ENCODE data around the gene RAPGEF2. TPM values are rescaled to one million over a fixed set of nuclear protein-coding genes. Genes with fewer than 3 reads are reported as not detected.
"Not testable (repeated sequence)": the region's sequence is repeated elsewhere in the genome, so short reads cannot be mapped to it uniquely, and the experiment has no call there.

RAPGEF2 gene
- total RNA-seq, 1 experiment from 2014 or later: 29.8 TPM

DNA sequence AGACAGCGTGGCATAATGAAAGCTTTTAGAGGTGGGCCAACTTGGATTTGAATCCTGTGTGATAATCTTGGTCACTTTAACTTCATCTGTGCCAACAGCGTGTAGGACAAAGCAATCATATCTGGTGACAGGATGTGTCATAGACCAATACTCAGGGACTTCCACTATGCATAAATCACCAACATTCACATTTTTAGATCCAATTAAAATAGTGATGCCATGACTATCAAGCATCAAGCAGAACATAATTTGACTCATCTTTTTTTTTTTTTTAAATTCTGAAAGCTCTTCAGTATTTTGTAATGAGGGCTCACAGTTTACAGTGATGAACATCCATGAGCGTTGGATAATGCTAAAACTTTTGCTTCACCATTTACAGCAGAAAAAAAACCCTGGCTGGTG is 27.3 kb upstream of the RAPGEF2 start:
- intact Hi-C loops (cut with micrococcal nuclease; ENCODE audit: unreplicated experiment): no loop called here
- Histone ChIP-seq H3K9me3 (ENCODE audit: insufficient read depth, low read depth) (no peaks in the 10 kb centered on the region), H3K27ac (no peak overlapping the region), H3K4me2 (no peak overlapping the region), H2AFZ (no peak overlapping the region), H3K36me3 (ENCODE audit: low read depth) (no peaks in the 10 kb centered on the region), H3K4me1 (replicated peaks; ENCODE audit: insufficient read depth) (peaks cover 17% of the 10 kb centered on the region), H4K20me1 (ENCODE audit: insufficient read depth) (no peaks in the 10 kb centered on the region), H3K79me2 (ENCODE audit: low read depth) (no peaks in the 10 kb centered on the region), H3F3A (ENCODE audit: insufficient read depth, low read depth) (peaks cover 14% of the 10 kb centered on the region), H3K27me3 (ENCODE audit: insufficient read depth, low read depth) (no peaks in the 10 kb centered on the region), H3K9me2 (ENCODE audit: insufficient read depth) (no peaks in the 10 kb centered on the region), H3K4me3 (no peak overlapping the region)
- ChIA-PET POLR2A (ENCODE audit: unreplicated experiment) (interaction anchor here (0.7 kb wide), 1 partner anchor 78 kb away, joined by 17 read pairs; no protein-coding TSS in a partner anchor), CTCF (no interaction called here)
- no peak for TF ChIP-seq EZH2 (IDR thresholded peaks at IDR 0.05; ENCODE audit: low read depth)
- DNase-seq: peak in 1 of 2 experiments; percentile 39
- BruUV-seq (replicated peaks): no TSS peak

DNA sequence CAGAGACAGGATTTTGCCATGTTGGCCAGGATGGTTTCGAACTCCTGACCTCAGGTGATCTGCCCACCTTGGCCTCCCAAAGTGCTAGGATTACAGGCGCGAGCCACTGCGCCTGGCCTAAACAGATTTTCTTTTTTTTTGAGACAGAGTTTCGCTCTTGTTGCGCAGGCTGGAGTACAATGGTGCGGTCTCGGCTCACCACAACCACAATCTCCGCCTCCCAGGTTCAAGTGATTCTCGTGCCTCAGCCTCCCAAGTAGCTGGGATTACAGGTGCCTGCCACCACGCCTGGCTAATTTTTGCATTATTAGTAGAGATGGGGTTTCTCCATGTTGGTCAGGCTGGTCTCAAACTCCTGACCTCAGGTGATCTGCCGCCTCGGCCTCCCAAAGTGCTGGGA is 25.9 kb upstream of the RAPGEF2 start:
- DNase-seq; H2AFZ ChIP-seq; H3K36me3 ChIP-seq (ENCODE audit: low read depth); BruUV-seq (replicated peaks); H4K20me1 ChIP-seq (ENCODE audit: insufficient read depth); intact Hi-C loops (cut with micrococcal nuclease; ENCODE audit: unreplicated experiment); H3K27ac ChIP-seq; H3K4me1 ChIP-seq (replicated peaks; ENCODE audit: insufficient read depth); H3K9me2 ChIP-seq (ENCODE audit: insufficient read depth); H3K9me3 ChIP-seq (ENCODE audit: insufficient read depth, low read depth); H3F3A ChIP-seq (ENCODE audit: insufficient read depth, low read depth); H3K27me3 ChIP-seq (ENCODE audit: insufficient read depth, low read depth); CTCF ChIA-PET; H3K79me2 ChIP-seq (ENCODE audit: low read depth); H3K4me2 ChIP-seq; H3K4me3 ChIP-seq: not testable (repeated sequence)
- POLR2A ChIA-PET (ENCODE audit: unreplicated experiment): interaction anchor here (0.6 kb wide), 1 partner anchor 300 kb away, joined by 16 read pairs; no protein-coding TSS in a partner anchor

DNA sequence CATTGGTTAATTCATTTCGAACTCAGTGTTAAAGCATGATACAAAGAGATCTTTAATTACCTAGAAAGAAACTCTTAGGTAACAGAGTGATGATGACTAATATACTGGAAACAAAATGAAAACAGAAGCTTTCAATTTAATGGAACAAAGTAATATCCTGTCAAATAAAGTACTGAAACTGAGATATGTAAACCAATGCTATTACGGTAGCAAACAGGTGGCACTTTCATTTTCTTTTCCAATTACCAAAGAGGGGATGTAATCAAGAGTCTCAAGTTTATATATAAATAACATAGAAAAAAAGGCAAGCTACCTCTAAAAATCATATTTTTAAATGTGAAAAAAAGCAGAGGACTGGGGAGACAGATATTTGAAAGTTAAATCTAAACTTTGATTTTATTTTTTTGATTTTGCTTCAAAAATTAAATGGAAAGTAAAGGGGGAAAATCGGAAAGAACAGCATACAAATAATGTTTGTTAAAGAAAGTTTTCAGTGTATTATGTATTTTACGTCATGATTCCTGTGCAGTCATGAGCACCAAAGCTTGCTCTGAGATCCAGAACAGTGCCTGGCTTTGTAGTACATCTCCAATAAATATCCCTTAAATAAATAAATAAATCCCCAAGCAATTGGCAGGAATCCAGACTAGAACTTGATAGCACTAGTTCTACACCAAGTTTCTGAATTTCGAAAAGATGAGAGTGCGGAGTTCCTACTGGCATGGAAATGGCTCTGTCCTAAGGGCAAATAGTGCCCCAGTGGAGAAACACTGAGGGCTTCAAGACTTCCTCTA is 25.0 kb upstream of the RAPGEF2 start:
- H3K27ac ChIP-seq: no peak overlapping the region
- no peak overlapping the region for H2AFZ ChIP-seq
- POLR2A ChIA-PET (ENCODE audit: unreplicated experiment): interaction anchor here (0.6 kb wide), 1 partner anchor 299 kb away, joined by 16 read pairs; no protein-coding TSS in a partner anchor
- CTCF ChIA-PET: no interaction called here
- H3K4me1 ChIP-seq (replicated peaks; ENCODE audit: insufficient read depth): no peaks in the 10 kb centered on the region
- no peaks in the 10 kb centered on the region for H3F3A ChIP-seq (ENCODE audit: insufficient read depth, low read depth)
- no peaks in the 10 kb centered on the region for H3K79me2 ChIP-seq (ENCODE audit: low read depth)
- DNase-seq: no peak
- TF ChIP-seq, protein P1, sequence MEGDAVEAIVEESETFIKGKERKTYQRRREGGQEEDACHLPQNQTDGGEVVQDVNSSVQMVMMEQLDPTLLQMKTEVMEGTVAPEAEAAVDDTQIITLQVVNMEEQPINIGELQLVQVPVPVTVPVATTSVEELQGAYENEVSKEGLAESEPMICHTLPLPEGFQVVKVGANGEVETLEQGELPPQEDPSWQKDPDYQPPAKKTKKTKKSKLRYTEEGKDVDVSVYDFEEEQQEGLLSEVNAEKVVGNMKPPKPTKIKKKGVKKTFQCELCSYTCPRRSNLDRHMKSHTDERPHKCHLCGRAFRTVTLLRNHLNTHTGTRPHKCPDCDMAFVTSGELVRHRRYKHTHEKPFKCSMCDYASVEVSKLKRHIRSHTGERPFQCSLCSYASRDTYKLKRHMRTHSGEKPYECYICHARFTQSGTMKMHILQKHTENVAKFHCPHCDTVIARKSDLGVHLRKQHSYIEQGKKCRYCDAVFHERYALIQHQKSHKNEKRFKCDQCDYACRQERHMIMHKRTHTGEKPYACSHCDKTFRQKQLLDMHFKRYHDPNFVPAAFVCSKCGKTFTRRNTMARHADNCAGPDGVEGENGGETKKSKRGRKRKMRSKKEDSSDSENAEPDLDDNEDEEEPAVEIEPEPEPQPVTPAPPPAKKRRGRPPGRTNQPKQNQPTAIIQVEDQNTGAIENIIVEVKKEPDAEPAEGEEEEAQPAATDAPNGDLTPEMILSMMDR (conservative IDR thresholded peaks at IDR 0.05): no peak
- no peak for TF ChIP-seq EZH2 (IDR thresholded peaks at IDR 0.05; ENCODE audit: low read depth)
- no TSS peak for BruUV-seq (replicated peaks)
- no peaks in the 10 kb centered on the region for H3K9me2 ChIP-seq (ENCODE audit: insufficient read depth)
- no peaks in the 10 kb centered on the region for H4K20me1 ChIP-seq (ENCODE audit: insufficient read depth)
- no peak overlapping the region for H3K4me2 ChIP-seq
- H3K4me3 ChIP-seq: no peak overlapping the region
- intact Hi-C loops (cut with micrococcal nuclease; ENCODE audit: unreplicated experiment): no loop called here
- H3K36me3 ChIP-seq (ENCODE audit: low read depth): no peaks in the 10 kb centered on the region
- H3K9me3 ChIP-seq (ENCODE audit: insufficient read depth, low read depth): no peaks in the 10 kb centered on the region
- no peaks in the 10 kb centered on the region for H3K27me3 ChIP-seq (ENCODE audit: insufficient read depth, low read depth)

DNA sequence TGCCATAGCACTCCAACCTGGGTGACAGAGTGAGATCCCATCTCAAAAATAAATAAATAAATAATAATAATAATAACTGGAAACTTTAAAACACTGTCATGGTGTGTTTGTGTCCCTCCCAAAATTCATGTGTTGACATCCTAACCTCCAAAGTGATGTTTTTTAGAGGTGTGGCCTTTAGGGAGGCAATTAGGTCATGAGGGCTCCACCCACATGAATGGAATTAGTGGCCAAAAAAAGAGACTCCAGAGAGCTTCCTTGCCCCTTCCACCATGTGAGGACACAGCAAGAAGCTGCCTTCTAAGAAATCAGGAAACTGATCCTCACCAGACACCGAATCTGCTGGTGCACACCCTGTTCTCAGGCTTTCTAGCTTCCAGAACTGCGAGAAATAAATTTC is 23.8 kb upstream of the RAPGEF2 start:
- DNase-seq: no peak

More for the DNA sequence above, 23.8 kb upstream of the RAPGEF2 start:
- Histone ChIP-seq H3K4me3 (no peak overlapping the region), H2AFZ (no peak overlapping the region), H3F3A (ENCODE audit: insufficient read depth, low read depth) (no peaks in the 10 kb centered on the region), H4K20me1 (ENCODE audit: insufficient read depth) (no peaks in the 10 kb centered on the region), H3K4me1 (replicated peaks; ENCODE audit: insufficient read depth) (no peaks in the 10 kb centered on the region), H3K27ac (no peak overlapping the region), H3K9me3 (ENCODE audit: insufficient read depth, low read depth) (no peaks in the 10 kb centered on the region), H3K4me2 (no peak overlapping the region), H3K27me3 (ENCODE audit: insufficient read depth, low read depth) (no peaks in the 10 kb centered on the region), H3K36me3 (ENCODE audit: low read depth) (no peaks in the 10 kb centered on the region), H3K79me2 (ENCODE audit: low read depth) (no peaks in the 10 kb centered on the region), H3K9me2 (ENCODE audit: insufficient read depth) (no peaks in the 10 kb centered on the region)
- ChIA-PET CTCF (no interaction called here), POLR2A (ENCODE audit: unreplicated experiment) (no interaction called here)
- TF ChIP-seq, protein P1 (conservative IDR thresholded peaks at IDR 0.05): no peak
- TF ChIP-seq EZH2 (IDR thresholded peaks at IDR 0.05; ENCODE audit: low read depth): no peak
- intact Hi-C loops (cut with micrococcal nuclease; ENCODE audit: unreplicated experiment): no loop called here
- no TSS peak for BruUV-seq (replicated peaks)

All from PC-9 (cell line).